PC-9 (cell line): ENCODE measurements around the gene CAPN9. TPM values are rescaled to one million over a fixed set of nuclear protein-coding genes. Genes with fewer than 3 reads are reported as not detected.

Source experiments
- BruUV-seq: library from RNA; stranded (reverse); fragments of 400-500 nt; replicated peaks from 2 replicates; lab custom pipeline; 2021; lab: Mats Ljungman, UMichigan
- CTCF ChIA-PET: fragments of 300-600 bp; sonication (Branson Sonifier 250); formaldehyde crosslinking; loops from one replicate; lab custom pipeline; 2022; ENCODE audit warnings: antibody characterized with exemption; lab: Charles Lee
- POLR2A ChIA-PET: fragments of 300-600 bp; sonication (Branson Sonifier 250); formaldehyde crosslinking; loops from one replicate; lab custom pipeline; 2022; ENCODE audit warnings: antibody characterized with exemption; ENCODE audit not compliant: unreplicated experiment; lab: Charles Lee
- DNase-seq, 2 experiments: peaks; one replicate each; pipeline versions ENCODE4 v3.0.0 to v3.0.0-alpha.2; 2015 to 2022; ENCODE audit warnings: mixed read lengths in 1 of 2
- H2AFZ ChIP-seq: fragments of 200-600 bp; sonication (generic); 2 replicates; pipeline ENCODE4 v1.8.1; 2017; ENCODE audit warnings: antibody characterized with exemption
- H3F3A ChIP-seq: fragments of 200-600 bp; sonication (generic); 2 replicates; pipeline ENCODE4 v1.8.1; 2017; ENCODE audit warnings: antibody characterized with exemption, mild to moderate bottlenecking, low read depth; ENCODE audit not compliant: insufficient read depth
- H3K27ac ChIP-seq: fragments of 200-600 bp; sonication (generic); 2 replicates; pipeline ENCODE4 v1.6.1; 2016; ENCODE audit warnings: mixed run types
- H3K27me3 ChIP-seq: fragments of 200-600 bp; sonication (generic); 2 replicates; pipeline ENCODE4 v1.6.1; 2016; ENCODE audit warnings: low read depth, mixed run types; ENCODE audit not compliant: insufficient read depth
- H3K36me3 ChIP-seq: fragments of 200-600 bp; sonication (generic); 2 replicates; pipeline ENCODE4 v1.6.1; 2016; ENCODE audit warnings: low read depth, mixed run types
- H3K4me1 ChIP-seq: fragments of 200-600 bp; sonication (generic); replicated peaks from 2 replicates; pipeline ENCODE4 v1.6.1; 2016; ENCODE audit warnings: mixed run types; ENCODE audit not compliant: insufficient read depth
- H3K4me2 ChIP-seq: fragments of 200-600 bp; sonication (generic); 2 replicates; pipeline ENCODE4 v1.6.1; 2017; ENCODE audit warnings: mixed run types
- H3K4me3 ChIP-seq: fragments of 200-600 bp; sonication (generic); 2 replicates; pipeline ENCODE4 v1.6.1; 2016; ENCODE audit warnings: mixed run types
- H3K79me2 ChIP-seq: fragments of 200-600 bp; sonication (generic); 2 replicates; pipeline ENCODE4 v1.6.1; 2017; ENCODE audit warnings: low read depth, mixed run types
- H3K9me2 ChIP-seq: fragments of 200-600 bp; sonication (generic); 2 replicates; pipeline ENCODE4 v1.8.1; 2017; ENCODE audit warnings: mild to moderate bottlenecking; ENCODE audit not compliant: insufficient read depth
- H3K9me3 ChIP-seq: fragments of 200-600 bp; sonication (generic); 2 replicates; pipeline ENCODE4 v1.8.1; 2016; ENCODE audit warnings: low read depth; ENCODE audit not compliant: insufficient read depth
- H4K20me1 ChIP-seq: fragments of 200-600 bp; sonication (generic); 2 replicates; pipeline ENCODE4 v1.8.1; 2017; ENCODE audit not compliant: insufficient read depth
- CTCF ChIP-seq: fragments of 200-600 bp; sonication (generic); conservative IDR thresholded peaks from 2 replicates; pipeline ENCODE4 v1.6.1; 2017; ENCODE audit warnings: mixed run types, antibody characterized with exemption, mild to moderate bottlenecking, moderate library complexity
- EZH2 ChIP-seq: fragments of 200-600 bp; sonication (generic); IDR thresholded peaks from 2 replicates; pipeline ENCODE4 v1.8.0; 2017; ENCODE audit warnings: antibody characterized with exemption, low read depth
- intact Hi-C: fragments of 100-400 bp; cut with micrococcal nuclease; formaldehyde crosslinking; loops from one replicate; pipeline ENCODE4 v1.10.0; 2022; ENCODE audit not compliant: unreplicated experiment
- total RNA-seq: library from RNA; stranded (reverse); gene quantifications from 2 replicates; pipeline ENCODE4 v1.2.3, GENCODE V29; 2021

Gene CAPN9
- total RNA-seq, 1 experiment from 2014 or later, result not detected

GRCh38 chr1:230772457-230773395 is 25.5 kb downstream of the CAPN9 start:
- peak; percentile 24 to 52 for DNase-seq
- TF ChIP-seq CTCF (peak; percentile 61), EZH2 (no peak)
- BruUV-seq, result no TSS peak

GRCh38 chr1:230773396-230774033 is 26.3 kb downstream of the CAPN9 start:
- no peak overlapping the region for H3K27ac ChIP-seq
- peaks cover 3% of the 10 kb centered on the region; the same call in 1 of the 2 replicates for H3F3A ChIP-seq
- peaks cover 11% of the 10 kb centered on the region; the same call in 1 of the 2 replicates for H3K4me1 ChIP-seq
- DNase-seq, result no peak
- no peak for TF ChIP-seq EZH2
- 0 out of 2 replicates have a peak, but pooled peaks have one; percentile 5 for TF ChIP-seq CTCF
- H3K27me3 ChIP-seq, result peaks cover 38% of the 10 kb centered on the region
- intact Hi-C loops, result loop anchor here (2.0 kb wide), 3 partner anchors 31 to 141 kb away; partner anchors contain the start of gene COG2
- H3K36me3 ChIP-seq, result no peaks in the 10 kb centered on the region
- no peak overlapping the region for H3K4me2 ChIP-seq
- H3K9me2 ChIP-seq, result no peaks in the 10 kb centered on the region
- H3K79me2 ChIP-seq, result no peaks in the 10 kb centered on the region
- ChIA-PET CTCF (interaction anchor here (0.6 to 0.9 kb wide), 4 partner anchors 31 to 398 kb away, joined by 3 to 9 read pairs (median 8); no protein-coding TSS in a partner anchor), POLR2A (no interaction called here)
- H2AFZ ChIP-seq, result no peak overlapping the region
- no peaks in the 10 kb centered on the region for H4K20me1 ChIP-seq
- H3K4me3 ChIP-seq, result no peak overlapping the region
- BruUV-seq, result no TSS peak
- H3K9me3 ChIP-seq, result no peaks in the 10 kb centered on the region

More at GRCh38 chr1:230772457-230773395, 25.5 kb downstream of the CAPN9 start:
- intact Hi-C loops, result loop anchor here (2.0 kb wide), 3 partner anchors 30 to 140 kb away; partner anchors contain the start of gene COG2
- Histone ChIP-seq H2AFZ (no peak overlapping the region), H3K9me2 (no peaks in the 10 kb centered on the region), H3K4me1 (peaks cover 11% of the 10 kb centered on the region; the same call in 1 of the 2 replicates), H3K9me3 (no peaks in the 10 kb centered on the region), H3K36me3 (no peaks in the 10 kb centered on the region), H3F3A (peaks cover 3% of the 10 kb centered on the region; the same call in 1 of the 2 replicates), H3K27me3 (peaks cover 30% of the 10 kb centered on the region), H3K4me3 (no peak overlapping the region), H3K4me2 (no peak overlapping the region), H3K27ac (no peak overlapping the region), H4K20me1 (no peaks in the 10 kb centered on the region), H3K79me2 (no peaks in the 10 kb centered on the region)
- POLR2A ChIA-PET, result no interaction called here
- CTCF ChIA-PET, result interaction anchor here (0.6 to 0.9 kb wide), 5 partner anchors 30 to 397 kb away, joined by 3 to 13 read pairs (median 9); no protein-coding TSS in a partner anchor

GRCh38 chr1:230778916-230779590 is 31.9 kb downstream of the CAPN9 start:
- Histone ChIP-seq H3K27ac (no peak overlapping the region), H3K4me2 (no peak overlapping the region), H3K79me2 (no peaks in the 10 kb centered on the region), H3K9me3 (no peaks in the 10 kb centered on the region), H3K36me3 (no peaks in the 10 kb centered on the region), H3K27me3 (peaks cover 61% of the 10 kb centered on the region), H3K9me2 (no peaks in the 10 kb centered on the region), H2AFZ (no peak overlapping the region), H4K20me1 (no peaks in the 10 kb centered on the region), H3F3A (no peaks in the 10 kb centered on the region), H3K4me3 (no peak overlapping the region), H3K4me1 (no peaks in the 10 kb centered on the region)
- ChIA-PET CTCF (no interaction called here), POLR2A (no interaction called here)
- no peak for DNase-seq
- intact Hi-C loops, result no loop called here
- no TSS peak for BruUV-seq
- no peak for TF ChIP-seq EZH2
- no peak for TF ChIP-seq CTCF
